NT2/D1 (cell line): ENCODE results near the gene MS4A2.

Source experiments
- SUZ12 ChIP-seq: IDR thresholded peaks from 2 replicates; pipeline ENCODE4 v1.6.1; 2011; ENCODE audit not compliant: insufficient read length, insufficient read depth; ENCODE audit errors: extremely low read depth
- YY1 ChIP-seq: IDR thresholded peaks from 2 replicates; pipeline ENCODE4 v1.6.1; 2011; ENCODE audit not compliant: insufficient read length, insufficient read depth
- ZNF274 ChIP-seq: IDR thresholded peaks from 2 replicates; pipeline ENCODE4 v1.6.1; 2011; ENCODE audit warnings: mild to moderate bottlenecking, low read depth, low read length

DNA sequence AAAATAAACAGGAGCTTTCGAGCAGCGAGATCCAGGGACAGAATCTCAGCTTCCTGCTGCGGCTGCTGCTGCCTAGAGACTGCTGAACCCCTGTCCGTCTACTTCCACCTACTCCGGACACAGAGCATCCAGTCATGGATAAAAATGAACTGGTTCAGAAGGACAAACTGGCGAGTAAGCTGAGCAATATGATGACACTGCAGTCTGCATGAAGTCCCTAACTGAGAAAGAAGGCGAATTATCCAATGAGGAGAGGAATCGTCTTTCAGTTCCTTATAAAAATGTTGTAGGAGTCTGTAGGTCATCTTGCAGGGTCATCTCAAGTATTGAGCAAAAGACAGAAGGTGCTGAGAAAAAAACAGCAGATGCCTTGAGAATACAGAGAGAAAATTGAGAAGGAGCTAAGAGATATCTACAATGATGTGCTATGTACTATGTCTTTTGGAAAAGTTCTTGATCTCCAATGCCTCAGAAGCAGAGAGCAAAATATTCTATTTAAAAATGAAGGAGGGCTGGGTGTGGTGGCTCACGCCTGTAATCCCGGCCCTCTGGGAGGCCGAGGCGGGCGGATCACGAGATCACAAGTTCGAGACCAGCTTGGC, 11.1 kb upstream of the MS4A2 start:
- TF ChIP-seq ZNF274 (no peak), SUZ12 (no peak), YY1 (no peak)
